Measurements from ENCODE around the gene MCM7. TPM values are rescaled to one million over a fixed set of nuclear protein-coding genes. Genes with fewer than 3 reads are reported as not detected.
A peak's percentile ranks its signal among the peaks of the same experiment; 100 is the strongest.

The MCM7 gene
- total and polyA plus RNA-seq, 2 of the 13 experiments (the other 11 are each of a cell fraction or from before 2014, with no cell fraction given): 84.5 to 214 TPM

GRCh38 chr7:100049441-100050291, 51.5 kb downstream of the MCM7 start, which contains the start of gene ZSCAN21 (continued):
- TF ChIP-seq EP300 (IDR thresholded peaks at IDR 0.05; ENCODE audit: low read depth in 2 of 2, low read length in 2 of 2) (no peak), EP300 (CRISPR knock-in tag; IDR thresholded peaks at IDR 0.05; ENCODE audit: borderline replicate concordance) (no peak), AGO2 (optimal IDR thresholded peaks at IDR 0.05; ENCODE audit: low read depth, low read length) (no peak), HDAC2 (CRISPR knock-in tag; IDR thresholded peaks at IDR 0.05) (peak; percentile 59; the same call in 1 of the 2 replicates), JDP2 (CRISPR knock-in tag; IDR thresholded peaks at IDR 0.05; ENCODE audit: borderline replicate concordance) (no peak), RFXAP (CRISPR knock-in tag; IDR thresholded peaks at IDR 0.05; ENCODE audit: borderline replicate concordance) (peak; percentile 69; the same call in 1 of the 2 replicates), ZNF430 (CRISPR knock-in tag; IDR thresholded peaks at IDR 0.05) (no peak), KDM6A (CRISPR knock-in tag; IDR thresholded peaks at IDR 0.05; ENCODE audit: low read depth) (no peak), TAF1 (CRISPR knock-in tag; IDR thresholded peaks at IDR 0.05) (peak; percentile 79), EED (CRISPR knock-in tag; IDR thresholded peaks at IDR 0.05) (no peak), CCDC6 (CRISPR knock-in tag; IDR thresholded peaks at IDR 0.05) (no peak), NFKBIZ (CRISPR knock-in tag; IDR thresholded peaks at IDR 0.05) (no peak), ZNF367 (CRISPR knock-in tag; IDR thresholded peaks at IDR 0.05; ENCODE audit: borderline replicate concordance) (0 out of 2 replicates have a peak, but pooled peaks have one; percentile 42), ZNF460 (CRISPR knock-in tag; IDR thresholded peaks at IDR 0.05; ENCODE audit: borderline replicate concordance) (no peak), ZNF260 (CRISPR knock-in tag; IDR thresholded peaks at IDR 0.05; ENCODE audit: borderline replicate concordance, low read depth) (no peak), CEBPG (CRISPR knock-in tag; IDR thresholded peaks at IDR 0.05) (0 out of 2 replicates have a peak, but pooled peaks have one; percentile 3), ZNF138 (CRISPR knock-in tag; IDR thresholded peaks at IDR 0.05; ENCODE audit: low read depth) (no peak), ZNF775 (CRISPR knock-in tag; IDR thresholded peaks at IDR 0.05; ENCODE audit: borderline replicate concordance) (no peak), MAFF (IDR thresholded peaks at IDR 0.05; ENCODE audit: low read depth, low read length) (no peak), ZNF713 (CRISPR knock-in tag; IDR thresholded peaks at IDR 0.05) (no peak), ZBTB7B (CRISPR knock-in tag; IDR thresholded peaks at IDR 0.05) (peak; percentile 36; the same call in 1 of the 2 replicates), SUZ12 (IDR thresholded peaks at IDR 0.05; ENCODE audit: low read depth, low read length) (no peak)
- TF ChIP-seq, protein P1, sequence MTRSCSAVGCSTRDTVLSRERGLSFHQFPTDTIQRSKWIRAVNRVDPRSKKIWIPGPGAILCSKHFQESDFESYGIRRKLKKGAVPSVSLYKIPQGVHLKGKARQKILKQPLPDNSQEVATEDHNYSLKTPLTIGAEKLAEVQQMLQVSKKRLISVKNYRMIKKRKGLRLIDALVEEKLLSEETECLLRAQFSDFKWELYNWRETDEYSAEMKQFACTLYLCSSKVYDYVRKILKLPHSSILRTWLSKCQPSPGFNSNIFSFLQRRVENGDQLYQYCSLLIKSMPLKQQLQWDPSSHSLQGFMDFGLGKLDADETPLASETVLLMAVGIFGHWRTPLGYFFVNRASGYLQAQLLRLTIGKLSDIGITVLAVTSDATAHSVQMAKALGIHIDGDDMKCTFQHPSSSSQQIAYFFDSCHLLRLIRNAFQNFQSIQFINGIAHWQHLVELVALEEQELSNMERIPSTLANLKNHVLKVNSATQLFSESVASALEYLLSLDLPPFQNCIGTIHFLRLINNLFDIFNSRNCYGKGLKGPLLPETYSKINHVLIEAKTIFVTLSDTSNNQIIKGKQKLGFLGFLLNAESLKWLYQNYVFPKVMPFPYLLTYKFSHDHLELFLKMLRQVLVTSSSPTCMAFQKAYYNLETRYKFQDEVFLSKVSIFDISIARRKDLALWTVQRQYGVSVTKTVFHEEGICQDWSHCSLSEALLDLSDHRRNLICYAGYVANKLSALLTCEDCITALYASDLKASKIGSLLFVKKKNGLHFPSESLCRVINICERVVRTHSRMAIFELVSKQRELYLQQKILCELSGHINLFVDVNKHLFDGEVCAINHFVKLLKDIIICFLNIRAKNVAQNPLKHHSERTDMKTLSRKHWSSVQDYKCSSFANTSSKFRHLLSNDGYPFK (CRISPR knock-in tag; IDR thresholded peaks at IDR 0.05; ENCODE audit: borderline replicate concordance): peak; percentile 83; the same call in 1 of the 2 replicates
- TF ChIP-seq, protein P2, sequence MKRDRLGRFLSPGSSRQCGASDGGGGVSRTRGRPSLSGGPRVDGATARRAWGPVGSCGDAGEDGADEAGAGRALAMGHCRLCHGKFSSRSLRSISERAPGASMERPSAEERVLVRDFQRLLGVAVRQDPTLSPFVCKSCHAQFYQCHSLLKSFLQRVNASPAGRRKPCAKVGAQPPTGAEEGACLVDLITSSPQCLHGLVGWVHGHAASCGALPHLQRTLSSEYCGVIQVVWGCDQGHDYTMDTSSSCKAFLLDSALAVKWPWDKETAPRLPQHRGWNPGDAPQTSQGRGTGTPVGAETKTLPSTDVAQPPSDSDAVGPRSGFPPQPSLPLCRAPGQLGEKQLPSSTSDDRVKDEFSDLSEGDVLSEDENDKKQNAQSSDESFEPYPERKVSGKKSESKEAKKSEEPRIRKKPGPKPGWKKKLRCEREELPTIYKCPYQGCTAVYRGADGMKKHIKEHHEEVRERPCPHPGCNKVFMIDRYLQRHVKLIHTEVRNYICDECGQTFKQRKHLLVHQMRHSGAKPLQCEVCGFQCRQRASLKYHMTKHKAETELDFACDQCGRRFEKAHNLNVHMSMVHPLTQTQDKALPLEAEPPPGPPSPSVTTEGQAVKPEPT (CRISPR knock-in tag; IDR thresholded peaks at IDR 0.05; ENCODE audit: low read depth): peak; percentile 46; the same call in 1 of the 2 replicates
- TF ChIP-seq, protein P3, sequence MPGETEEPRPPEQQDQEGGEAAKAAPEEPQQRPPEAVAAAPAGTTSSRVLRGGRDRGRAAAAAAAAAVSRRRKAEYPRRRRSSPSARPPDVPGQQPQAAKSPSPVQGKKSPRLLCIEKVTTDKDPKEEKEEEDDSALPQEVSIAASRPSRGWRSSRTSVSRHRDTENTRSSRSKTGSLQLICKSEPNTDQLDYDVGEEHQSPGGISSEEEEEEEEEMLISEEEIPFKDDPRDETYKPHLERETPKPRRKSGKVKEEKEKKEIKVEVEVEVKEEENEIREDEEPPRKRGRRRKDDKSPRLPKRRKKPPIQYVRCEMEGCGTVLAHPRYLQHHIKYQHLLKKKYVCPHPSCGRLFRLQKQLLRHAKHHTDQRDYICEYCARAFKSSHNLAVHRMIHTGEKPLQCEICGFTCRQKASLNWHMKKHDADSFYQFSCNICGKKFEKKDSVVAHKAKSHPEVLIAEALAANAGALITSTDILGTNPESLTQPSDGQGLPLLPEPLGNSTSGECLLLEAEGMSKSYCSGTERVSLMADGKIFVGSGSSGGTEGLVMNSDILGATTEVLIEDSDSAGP (CRISPR knock-in tag; IDR thresholded peaks at IDR 0.05; ENCODE audit: borderline replicate concordance): peak; percentile 68; the same call in 1 of the 2 replicates

All from HepG2 (cell line).